Measurements from ENCODE around the gene HOXB7.
A peak's percentile ranks its signal among the peaks of the same experiment; 100 is the strongest.

The HOXB7 gene

DNA sequence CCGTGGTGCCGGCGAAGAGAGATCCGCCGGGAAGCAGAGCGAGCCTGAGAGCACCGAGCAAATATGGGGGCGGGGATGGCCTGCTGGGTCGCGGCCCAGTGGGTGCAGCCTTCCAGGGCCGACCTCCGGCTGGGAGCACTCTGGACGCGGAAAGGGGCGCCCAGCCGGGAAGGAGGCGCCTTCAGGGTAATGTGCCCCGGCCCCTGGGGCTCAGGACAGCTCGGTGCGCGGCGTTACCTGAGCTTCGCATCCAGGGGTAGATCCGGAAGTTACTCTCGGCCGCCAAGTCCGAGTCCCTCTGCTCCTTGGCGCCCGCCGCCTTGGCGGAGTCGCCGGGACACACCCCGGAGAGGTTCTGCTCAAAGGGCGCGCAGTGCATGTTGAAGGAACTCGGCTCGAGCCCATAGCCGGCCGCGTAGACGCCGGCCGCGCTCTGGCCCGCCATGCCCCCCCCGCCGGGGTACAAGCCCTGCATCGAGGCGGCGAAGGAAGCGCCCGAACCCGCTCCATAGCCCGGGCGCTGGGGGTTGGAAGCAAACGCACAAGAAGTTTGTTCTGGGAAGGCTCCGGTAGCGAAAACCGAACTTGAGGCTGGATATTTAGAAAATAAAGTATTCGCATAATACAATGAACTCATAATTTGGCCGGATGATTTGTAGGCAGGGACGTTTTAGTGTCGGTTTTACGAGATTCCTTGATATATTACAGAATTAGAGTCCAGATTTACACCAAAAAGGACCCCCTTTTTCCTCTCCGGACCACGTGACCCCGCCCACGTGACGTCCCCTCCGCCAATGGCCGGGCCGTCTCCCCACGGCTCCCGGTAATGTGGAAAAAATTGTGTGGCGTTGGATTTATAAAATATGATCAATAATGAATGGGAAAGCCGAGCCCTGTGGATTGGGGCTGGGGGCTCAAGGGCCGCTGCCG, at the start of gene HOXB7:
Gene HOXB7 (minus strand): TSS at position 736 of the 930 bp plus-strand sequence. CDS start 99 bp downstream, at position 637.
- DNase-seq = peak; percentile 37

DNA sequence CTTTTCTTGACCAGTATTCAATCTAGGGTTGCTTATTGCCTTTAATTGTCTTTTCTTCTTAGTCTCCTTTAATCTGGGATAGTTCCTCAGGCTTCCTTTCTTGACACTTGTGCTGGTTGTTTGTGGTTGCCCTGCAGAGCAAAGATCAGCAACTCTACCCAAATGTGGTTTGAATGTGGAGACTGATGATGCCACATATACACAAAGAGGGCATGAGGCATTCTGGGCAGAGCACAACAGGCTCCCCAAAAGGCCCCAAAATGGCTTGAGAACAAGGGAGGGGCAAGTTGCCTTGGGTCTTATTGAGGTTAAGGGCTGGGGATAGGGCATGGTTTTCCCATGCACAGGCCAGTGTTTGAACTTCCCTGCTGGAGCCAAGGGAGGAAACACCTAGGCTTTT, 45.1 kb upstream of the HOXB7 start:
- no peak for DNase-seq

DNA sequence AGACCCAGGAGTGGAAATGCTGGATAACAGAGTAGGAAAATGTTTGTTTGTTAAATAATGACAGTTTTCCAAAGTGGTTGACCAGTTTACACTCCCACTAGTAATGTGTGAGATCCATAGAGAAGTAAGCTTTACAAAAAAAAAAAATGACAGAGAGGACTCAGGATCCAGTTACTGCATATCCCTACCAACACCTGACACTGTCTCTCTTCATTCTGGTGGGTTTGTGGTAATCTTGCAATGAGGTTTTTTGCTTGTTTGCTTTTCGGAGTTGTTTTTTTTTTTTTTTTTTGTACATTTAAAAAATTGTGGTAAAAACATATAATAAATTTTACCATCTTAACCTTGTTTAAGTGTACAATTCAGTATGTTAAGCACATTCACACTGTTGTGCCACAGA, 38.9 kb upstream of the HOXB7 start:
- DNase-seq = no peak

DNA sequence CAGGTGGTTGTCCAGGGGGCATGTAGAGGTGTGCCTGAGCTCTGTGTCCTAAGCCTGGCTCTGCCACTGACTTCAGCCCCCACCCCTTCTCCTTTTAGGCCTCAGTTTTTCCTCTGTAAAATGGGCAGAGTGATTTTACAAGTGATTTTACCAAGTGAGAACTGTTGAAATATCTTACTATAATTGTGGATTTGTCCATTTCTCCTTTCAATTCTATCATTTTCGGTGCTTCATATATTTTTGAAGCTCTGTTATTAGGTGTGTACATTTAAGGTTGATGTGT, 37.1 kb upstream of the HOXB7 start:
- no peak for DNase-seq

DNA sequence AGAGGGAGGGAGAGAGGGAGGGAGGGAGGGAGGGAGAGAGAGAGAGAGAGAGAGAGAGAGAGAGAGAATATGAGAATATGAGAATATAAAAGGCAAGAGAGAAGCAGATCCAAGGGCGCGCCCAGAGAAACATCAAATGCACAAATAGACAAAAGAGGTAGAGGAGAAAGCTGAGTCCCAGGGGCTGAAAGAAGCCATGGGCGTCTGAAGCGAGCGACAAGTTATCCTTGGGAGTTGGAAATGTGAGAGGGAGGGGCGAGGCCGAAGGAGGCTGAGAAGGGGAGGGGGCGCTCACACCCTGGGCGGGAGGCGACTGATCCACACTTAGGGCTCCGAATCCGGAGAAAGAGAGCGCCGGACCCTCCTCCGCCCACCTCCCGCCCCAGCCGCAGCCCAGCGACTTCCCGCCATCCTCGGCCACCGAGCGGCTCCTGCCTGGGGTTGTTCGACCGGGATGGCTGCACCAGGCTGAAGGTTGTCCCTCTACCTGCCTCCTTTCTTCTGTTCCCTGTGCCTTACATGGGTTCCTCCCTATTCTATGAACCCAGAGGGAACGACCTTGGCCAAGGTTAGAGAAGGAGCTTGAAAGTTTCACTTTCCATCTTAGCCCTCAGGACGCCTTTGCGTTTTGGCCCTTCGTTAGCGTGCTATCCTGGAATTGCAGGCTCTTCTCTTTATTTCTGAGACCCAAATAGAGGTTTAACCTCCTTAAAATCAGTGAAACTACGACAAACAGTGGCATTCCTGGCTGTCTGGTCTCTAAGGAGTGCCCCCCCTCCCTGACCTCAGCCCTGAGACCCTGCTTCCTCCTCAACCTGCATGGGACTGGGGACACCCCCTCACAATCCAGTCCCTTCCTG, 36.5 kb upstream of the HOXB7 start:
- DNase-seq = peak; percentile 28

DNA sequence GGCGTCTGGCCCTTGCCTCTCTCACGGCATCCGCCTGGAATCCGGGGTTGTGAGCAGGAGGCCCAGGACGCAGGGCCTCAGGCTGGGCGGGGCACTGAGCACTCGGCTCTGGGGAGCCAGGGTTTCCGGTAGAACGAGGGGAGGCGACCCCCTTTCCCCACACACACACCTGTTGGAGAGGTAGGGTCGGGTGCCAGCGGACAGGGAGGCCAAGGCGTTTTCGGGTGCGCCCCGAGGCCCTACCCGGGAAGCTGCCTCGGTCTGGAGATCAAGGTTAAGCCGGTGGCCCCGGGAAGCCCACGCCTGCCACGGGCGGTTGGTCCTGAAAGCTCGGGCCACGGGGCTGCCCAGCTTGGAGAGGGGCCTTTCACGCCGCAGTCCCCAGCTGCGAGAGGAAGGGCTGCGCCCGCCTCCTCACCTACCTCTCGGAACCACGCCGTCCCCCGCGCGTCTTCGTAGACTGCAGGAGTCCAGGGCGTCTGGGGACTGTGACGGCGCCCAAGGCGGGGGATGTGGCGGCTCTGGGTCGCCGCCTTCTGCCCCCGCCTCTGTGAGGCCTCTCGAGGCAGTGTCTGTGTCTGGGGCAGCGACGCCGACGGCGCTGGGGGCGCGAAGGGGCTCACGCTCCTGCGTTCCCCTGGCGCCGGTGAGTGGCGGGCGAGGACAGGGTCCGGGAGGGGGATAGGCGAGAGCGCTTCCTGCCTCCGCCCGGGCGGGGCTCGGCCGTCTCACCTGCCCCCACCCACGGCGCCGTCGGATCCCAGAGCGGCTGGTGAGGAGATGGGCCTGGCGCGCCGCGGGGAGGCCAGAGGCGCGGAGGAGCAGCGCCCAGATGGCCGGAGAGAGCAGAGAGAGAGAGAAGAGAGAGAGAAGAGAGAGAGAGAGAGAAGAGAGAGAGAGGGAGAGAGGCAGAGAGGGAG, 35.6 kb upstream of the HOXB7 start:
- no peak for DNase-seq

DNA sequence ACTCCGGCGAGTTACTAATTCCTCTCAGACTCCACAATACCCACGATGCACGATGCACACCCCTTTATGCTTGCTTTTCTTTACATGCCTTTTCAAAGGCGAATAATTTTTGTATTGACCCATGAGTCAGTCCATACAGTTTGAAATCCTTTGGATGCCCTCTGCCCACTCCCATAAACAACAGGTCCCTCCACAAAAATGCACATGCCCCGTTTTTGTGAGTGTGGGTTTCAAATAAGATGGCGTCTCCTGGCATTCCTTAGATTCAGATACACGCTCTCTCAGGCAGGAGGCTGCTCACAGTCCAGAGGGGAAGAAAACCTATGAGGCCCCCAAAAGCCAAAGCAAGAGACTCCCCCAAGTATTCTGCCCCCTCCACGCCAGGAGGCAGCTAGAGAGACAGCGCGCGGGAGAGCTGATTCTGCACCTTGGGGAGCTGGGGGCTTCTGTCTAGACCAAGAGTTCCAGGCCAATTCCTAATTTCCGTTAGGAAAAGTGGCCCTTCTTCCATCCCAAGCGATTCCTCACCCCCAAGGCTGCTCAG, 34.9 kb upstream of the HOXB7 start:
- no peak for DNase-seq

DNA sequence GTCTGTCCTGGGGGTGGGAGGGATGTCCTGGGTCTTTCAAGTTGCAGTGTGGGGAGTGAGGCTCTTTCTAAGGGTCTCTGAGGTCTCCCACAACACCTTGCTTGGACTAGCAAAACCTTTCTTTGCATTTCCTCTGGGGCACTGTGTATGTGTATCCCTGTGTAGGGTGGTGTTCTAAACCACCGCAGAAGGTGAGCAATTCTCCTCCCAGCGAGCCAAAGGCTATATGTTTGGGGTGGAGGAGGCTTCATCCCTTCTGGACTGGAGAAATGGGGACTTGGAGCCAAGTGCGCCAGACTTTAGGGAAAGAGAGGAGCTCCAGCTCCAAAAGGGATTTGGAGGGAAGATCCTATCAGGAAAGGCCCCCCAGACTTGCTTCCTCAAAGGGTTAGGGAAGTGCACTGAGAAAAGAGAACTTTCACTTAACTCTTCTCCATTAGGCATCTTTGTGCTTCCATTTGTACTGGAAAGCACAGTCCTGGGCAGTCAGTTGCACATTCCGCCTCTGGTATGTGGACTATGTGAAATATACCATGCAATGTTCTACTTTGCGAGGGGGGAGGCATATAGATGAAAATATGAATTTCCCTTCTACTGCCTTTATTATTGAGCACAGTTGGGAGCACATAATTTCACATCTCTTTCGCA, 34.2 kb upstream of the HOXB7 start:
- DNase-seq = no peak

DNA sequence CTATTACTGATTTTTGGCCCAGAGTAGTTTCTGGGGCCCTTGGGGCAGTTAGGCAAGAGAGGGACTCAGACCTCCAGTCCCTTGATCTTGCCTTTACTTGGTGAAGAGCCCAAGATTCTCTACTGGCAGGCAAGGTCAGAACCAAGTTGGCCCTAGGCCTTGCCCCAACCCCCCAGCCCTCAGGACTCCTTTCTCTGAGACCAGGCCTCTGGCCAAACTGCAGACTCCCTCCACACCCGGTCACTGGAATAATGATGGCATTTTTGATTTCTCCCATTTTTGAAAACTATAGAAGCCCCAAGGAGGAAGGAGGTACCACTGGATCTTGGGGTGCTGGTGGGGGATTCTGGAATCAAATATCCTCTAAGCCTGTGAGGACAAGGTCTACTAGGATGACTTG, 33.3 kb upstream of the HOXB7 start:
- no peak for DNase-seq

DNA sequence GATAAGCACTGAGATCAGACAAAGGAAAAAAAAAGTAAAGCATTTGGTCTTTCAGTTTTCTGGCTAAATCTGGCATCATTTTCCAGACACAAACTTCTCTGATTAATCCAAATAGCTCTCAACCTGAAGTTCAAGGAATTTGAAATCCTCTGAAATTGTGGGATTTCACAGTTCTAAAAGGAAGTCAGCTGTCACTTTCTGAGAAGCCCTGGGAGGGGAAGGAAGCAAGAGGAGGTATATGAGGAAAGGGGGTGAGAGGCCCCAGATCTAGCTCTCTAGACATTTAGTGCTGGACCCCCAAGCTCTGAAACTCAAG, 32.8 kb upstream of the HOXB7 start:
- no peak for DNase-seq

DNA sequence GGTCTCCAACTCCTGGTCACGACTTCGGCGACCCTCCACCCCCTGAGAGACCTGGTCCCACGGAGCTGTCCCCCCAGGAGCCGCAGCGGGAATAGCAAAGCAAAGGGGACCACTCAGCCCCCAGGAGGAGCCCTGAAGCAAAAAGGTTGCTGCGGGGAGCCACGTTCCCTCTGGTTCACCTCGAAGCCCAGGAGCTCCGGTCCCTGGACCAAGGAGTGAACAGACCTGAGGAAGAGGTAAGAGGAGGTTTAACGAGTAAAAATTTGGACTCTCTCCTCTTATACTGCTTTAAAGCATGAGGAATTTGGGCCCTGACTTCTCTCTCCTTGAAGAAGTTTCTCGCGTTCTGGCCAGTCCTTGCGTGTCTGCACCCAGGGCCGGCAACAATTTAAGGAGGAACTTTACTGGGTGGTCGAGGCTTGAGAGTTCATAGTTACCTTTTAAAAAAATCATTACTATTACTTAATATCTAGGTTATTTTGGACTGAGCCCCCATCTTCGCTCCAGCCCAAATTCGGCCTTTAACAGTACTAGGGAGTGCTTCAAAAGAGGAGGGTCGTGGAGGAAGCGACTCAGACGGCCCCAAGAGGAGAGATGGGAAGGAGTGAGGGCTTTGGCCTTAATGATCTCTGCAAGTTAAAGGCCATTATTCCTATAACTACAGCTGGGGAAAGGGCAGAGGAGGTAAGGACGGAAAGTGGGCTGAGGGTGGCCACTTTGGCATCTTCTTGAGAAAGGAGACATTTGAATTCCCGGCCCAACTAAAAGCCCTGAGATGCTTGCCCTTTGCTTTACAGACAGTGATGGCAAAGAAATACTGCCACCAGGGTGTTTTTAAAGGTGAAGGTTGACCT, 32.3 kb upstream of the HOXB7 start:
- DNase-seq = no peak

DNA sequence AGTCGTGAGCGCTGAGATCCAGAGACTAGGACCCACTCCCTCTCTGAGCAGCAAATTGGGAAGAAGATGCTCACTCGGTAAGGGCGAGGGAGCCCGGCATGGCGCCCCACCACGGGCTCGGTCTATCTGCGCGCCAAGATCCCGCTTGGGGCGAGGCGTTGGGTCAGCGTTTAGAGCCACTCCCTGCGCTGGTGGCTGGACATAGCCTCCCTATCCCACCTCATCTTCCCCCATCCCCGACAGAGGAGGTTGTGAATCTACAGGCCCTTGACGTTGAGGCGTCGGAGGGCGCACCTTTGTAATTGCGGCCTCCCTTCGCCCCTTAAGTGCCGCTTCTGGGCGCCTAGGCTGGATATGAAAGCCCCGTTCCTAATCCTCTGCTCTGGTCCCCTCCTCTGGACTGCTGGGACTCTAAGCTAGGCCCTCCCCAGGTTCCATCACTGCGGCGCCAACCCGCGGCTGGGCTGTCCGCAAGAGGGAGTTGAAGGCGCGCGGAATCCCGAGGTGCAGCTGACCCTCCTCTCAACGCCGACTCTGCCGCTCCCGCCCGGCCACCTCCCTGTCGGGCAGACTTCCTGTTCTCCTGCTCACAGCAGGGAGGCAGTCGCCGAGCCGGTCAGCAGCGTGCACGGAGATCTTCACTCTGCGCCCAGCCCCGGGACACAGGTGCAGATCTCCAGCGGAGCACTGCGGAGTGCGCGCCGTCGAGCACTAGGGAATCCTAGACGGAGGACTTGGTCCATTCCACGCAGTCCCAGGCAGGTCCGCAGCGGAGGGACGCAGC, 31.4 kb upstream of the HOXB7 start:
- DNase-seq = no peak

DNA sequence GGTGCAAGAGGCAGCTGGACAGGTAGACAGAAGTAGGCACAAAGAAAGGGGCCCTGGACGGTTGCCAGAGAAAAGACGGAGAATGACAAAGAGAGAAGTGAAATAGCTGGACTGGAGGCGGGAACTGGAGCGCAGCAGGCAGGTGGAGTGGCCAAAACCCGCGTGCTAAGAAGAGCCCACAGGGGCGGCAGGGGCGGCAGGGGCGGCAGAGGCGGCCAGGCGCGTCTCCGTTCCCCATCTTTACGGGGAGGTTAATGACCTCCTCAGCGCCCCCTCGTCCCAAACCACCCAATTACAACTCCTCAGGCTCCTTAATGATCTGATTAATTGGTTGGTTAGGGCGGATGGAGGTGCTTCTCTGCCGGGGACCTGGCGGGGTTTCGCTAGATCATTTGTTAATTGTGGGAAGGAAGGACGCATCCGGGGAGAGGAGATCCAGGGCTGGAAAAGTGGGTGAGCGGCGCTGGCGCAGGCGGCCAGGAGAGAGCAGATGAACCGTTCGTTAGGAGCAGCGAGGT, 30.8 kb upstream of the HOXB7 start:
- DNase-seq = no peak

DNA sequence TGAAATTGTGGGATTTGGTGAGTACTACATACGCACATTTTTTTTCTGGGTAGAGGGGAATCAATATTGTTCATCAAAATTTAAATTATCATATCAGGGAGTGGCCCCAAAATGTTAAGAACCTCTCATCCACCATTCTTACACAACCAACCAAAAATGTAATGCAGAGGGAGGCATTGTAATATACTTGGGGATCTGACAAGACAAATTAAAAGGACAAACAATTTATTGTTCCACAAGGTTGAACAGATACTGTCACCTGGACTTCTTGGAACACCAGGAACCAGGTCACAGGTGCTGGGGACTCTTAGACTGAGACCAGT, 30.0 kb upstream of the HOXB7 start:
- DNase-seq = no peak

DNA sequence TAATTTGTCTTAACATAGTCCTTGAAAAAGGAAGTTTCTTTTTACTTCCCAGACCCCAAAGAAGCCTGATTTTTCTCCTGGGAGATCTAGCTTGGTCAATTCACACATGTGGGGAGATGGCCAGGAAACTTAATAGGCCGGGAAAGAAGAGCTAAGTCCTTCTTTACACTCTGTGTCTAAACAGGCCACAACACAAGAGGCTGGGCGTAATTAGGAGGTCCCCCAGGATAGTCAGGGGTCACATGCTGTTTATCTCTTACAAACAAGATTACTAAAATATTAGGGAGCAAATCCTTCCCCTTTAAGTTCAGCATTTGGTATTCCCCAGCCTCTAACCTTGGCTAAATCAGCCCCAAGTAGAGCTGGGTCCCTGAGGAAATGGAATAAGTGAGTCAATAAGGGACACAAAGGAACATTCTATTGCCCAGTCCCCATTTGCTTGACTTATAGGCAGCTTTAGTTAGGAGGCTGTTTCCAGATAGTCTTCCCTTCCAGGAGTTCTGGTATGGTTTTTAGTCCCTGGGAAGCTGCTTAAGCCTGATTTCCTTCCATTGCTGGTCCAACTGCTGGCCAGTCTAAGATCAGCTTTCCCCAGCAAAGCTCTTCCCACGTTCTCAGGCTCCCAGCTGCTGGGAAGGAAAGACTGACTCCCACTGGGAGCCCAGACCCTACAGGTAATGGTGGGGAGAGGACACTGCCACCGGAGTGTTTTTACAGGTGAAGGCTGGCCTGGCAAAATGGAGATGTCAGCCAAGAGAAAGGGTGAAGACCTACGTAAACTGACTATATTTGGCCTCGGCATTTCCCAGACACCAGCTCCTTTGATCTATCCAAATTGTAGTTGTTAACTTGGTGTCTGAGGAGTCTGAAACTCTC, 29.4 kb upstream of the HOXB7 start:
- no peak for DNase-seq

DNA sequence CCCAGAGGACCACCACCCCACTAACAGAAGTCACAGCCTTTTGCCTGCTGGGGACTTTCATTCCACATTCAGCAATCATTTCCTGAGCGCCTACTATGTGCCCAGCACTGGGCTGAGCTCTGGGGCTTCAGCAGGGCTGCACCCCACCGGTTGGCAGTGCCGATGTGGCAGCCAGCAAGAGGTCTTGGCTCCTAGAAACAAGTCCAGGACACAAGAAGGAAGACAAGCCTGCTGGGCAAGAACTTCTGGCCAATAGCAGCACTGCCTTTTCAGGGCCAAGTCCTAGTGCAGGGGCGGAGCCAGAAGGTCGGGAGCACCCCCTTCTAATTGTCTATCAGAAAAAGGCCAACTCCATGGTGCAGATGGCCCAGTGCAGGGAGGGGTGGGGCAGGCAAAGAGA, 28.3 kb upstream of the HOXB7 start:
- no peak for DNase-seq

DNA sequence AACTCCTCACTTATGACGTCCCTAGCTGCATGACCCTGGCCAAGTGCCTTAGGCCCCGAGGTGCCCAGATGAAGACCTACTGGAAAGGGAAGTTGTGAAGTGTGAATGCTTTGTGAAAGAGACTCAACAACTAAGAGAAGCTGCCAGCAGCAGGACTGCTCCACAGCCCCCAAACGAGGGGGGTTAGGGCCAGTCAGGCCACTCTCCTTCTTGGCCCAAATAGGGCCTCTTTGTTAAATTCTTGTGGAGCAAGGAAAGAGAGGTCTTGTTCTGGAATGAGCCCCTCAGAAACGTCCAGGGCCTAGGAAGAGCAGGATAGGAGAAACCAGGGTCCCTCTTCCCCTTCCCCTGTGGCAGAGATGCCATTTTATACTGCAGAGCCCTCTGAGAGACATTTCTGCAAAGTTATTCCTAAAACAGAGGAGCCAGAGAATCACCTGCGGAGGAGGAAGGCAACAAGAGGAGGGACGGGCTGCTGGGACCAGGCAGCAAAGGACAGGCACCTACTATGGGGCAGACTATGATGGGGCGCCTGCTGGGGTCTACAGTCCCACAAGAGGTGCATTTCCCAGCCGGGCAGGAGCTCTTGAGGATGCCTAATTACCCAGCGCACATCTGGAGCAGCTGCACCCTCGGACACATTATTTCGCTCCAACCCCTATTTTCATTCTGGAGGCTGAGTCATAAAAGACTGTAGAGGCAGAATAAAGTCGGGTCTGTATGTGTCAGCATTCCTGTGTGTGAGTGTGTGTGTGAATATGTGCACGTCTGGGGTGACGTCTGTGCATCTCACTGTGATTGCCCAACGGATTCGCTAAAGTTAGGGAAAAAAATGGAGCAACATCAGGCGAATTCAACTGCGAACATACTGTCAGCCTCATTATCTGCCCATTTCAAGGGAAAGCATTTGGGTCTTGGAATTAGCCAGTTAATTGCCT, 26.8 kb upstream of the HOXB7 start:
- DNase-seq = no peak

All from inflammatory macrophage treated with lipopolysaccharide for 4 hours (primary cell).